Measurements from ENCODE around the gene EML4. TPM values are rescaled to one million over a fixed set of nuclear protein-coding genes. Genes with fewer than 3 reads are reported as not detected.

The EML4 gene
- total RNA-seq, 2 donors from 2014 or later, result 4.4 to 9.3 TPM

GRCh38 chr2:42196403-42197267 is 27.5 kb downstream of the EML4 start:
- DNase-seq (ENCODE audit: low spot score), result peak; percentile 66
- Histone ChIP-seq H3K27me3 (no peaks in the 10 kb centered on the region), H3K4me3 (no peak overlapping the region), H3K9me3 (no peaks in the 10 kb centered on the region), H3K4me1 (peaks cover 0 to 18% of the 10 kb centered on the region in 2 donors), H3K27ac (no peak overlapping the region), H3K36me3 (no peaks in the 10 kb centered on the region)
- peak; percentile 21 to 68 for TF ChIP-seq CTCF (IDR thresholded peaks at IDR 0.05)

- DNase-seq (ENCODE audit: low spot score), result no peak
- no peak overlapping the region for H3K27ac ChIP-seq
- H3K9me3 ChIP-seq, result no peaks in the 10 kb centered on the region
- no peak overlapping the region for H3K4me3 ChIP-seq
- peaks cover 0 to 18% of the 10 kb centered on the region in 2 donors for H3K4me1 ChIP-seq
- no peaks in the 10 kb centered on the region for H3K27me3 ChIP-seq
- no peaks in the 10 kb centered on the region for H3K36me3 ChIP-seq
- TF ChIP-seq CTCF (IDR thresholded peaks at IDR 0.05), result no peak
Observed at GRCh38 chr2:42197792-42198191, 28.6 kb downstream of the EML4 start.

- Histone ChIP-seq H3K27me3 (no peaks in the 10 kb centered on the region), H3K9me3 (no peaks in the 10 kb centered on the region), H3K4me3 (no peak overlapping the region), H3K27ac (no peak overlapping the region), H3K36me3 (no peaks in the 10 kb centered on the region), H3K4me1 (peaks cover 0 to 12% of the 10 kb centered on the region in 2 donors)
- no peak for DNase-seq (ENCODE audit: low spot score)
- TF ChIP-seq CTCF (IDR thresholded peaks at IDR 0.05), result no peak
Observed at GRCh38 chr2:42198466-42198865, 29.3 kb downstream of the EML4 start.

- no peak overlapping the region for H3K27ac ChIP-seq
- no peak for TF ChIP-seq CTCF (IDR thresholded peaks at IDR 0.05)
- H3K4me3 ChIP-seq, result no peak overlapping the region
- H3K27me3 ChIP-seq, result no peaks in the 10 kb centered on the region
- peaks cover 0 to 8% of the 10 kb centered on the region in 2 donors for H3K4me1 ChIP-seq
- no peaks in the 10 kb centered on the region for H3K9me3 ChIP-seq
- no peaks in the 10 kb centered on the region for H3K36me3 ChIP-seq
- DNase-seq (ENCODE audit: low spot score), result no peak
Observed at GRCh38 chr2:42199002-42199401, 29.8 kb downstream of the EML4 start.

GRCh38 chr2:42199626-42200025 is 30.5 kb downstream of the EML4 start:
- H3K4me1 ChIP-seq, result peaks cover 0 to 8% of the 10 kb centered on the region in 2 donors
- TF ChIP-seq CTCF (IDR thresholded peaks at IDR 0.05), result no peak
- H3K27ac ChIP-seq, result no peak overlapping the region
- H3K9me3 ChIP-seq, result no peaks in the 10 kb centered on the region
- no peaks in the 10 kb centered on the region for H3K27me3 ChIP-seq
- DNase-seq (ENCODE audit: low spot score), result no peak
- H3K4me3 ChIP-seq, result no peak overlapping the region
- no peaks in the 10 kb centered on the region for H3K36me3 ChIP-seq
